ENCODE data around the gene PRRG4. TPM values are rescaled to one million over a fixed set of nuclear protein-coding genes. Genes with fewer than 3 reads are reported as not detected.

Gene PRRG4
- total RNA-seq, 4 donors from 2014 or later: 1.7 to 6.7 (median 2.5) TPM

DNA sequence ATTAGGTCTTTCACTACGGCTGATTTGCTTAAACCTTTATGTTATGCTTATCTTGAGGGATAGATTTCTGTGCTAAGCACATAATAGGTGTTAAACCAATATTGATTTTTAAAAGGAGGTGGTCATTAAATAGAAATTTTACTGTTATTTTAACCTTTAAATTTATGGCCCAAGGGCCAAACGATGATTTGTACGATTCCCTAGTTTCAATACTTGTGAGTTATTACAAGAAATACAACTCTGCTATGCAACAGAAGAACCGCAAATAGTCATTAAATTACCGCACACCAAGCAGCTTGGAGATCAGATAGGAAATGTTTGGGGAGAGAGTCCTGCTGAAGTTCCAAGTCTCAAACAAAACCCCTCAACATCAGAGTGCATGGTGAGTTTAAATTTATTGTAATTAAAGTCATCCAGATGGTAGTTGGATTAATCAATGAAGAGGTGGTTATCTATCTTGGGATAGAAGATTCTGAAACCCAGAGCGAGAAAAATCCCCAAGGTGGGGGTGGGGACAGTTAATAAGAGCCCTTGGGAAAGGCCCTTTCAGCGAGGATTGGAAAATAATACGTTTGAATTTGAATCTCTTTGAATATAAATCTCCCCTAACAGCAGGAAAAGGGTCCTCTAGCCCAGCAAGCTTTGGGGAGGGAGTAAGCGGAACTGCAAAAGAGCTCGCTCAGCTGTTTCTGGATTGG is 62.1 kb downstream of the PRRG4 start:
- no peaks in the 10 kb centered on the region for H3K27me3 ChIP-seq
- TF ChIP-seq POLR2AphosphoS5 (IDR thresholded peaks at IDR 0.05): no peak
- TF ChIP-seq EP300 (IDR thresholded peaks at IDR 0.05): no peak
- no peak for TF ChIP-seq POLR2A (IDR thresholded peaks at IDR 0.05)
- TF ChIP-seq CTCF (IDR thresholded peaks at IDR 0.05): no peak
- peak overlapping the region; percentile 68 to 97 for H3K4me3 ChIP-seq
- H3K27ac ChIP-seq: peak overlapping the region; percentile 44 to 99 (median 96)
- no peaks in the 10 kb centered on the region for H3K36me3 ChIP-seq
- WGBS, 2 donors (ENCODE audit: low coverage in 1 of 2): 6 to 8% methylated on average over 10 of the region's 10 CpGs
- ATAC-seq: peak; percentile 7
- H3K4me1 ChIP-seq: peaks cover 0 to 31% (median 0%) of the 10 kb centered on the region in 3 donors
- H3K9me3 ChIP-seq: no peaks in the 10 kb centered on the region

GRCh38 chr11:32892355-32893092 is 62.8 kb downstream of the PRRG4 start, which contains the start of gene QSER1:
QSER1 (plus strand) TSS chr11:32892811; CDS start chr11:32893126, 315 bp downstream.
- ATAC-seq: peak; percentile 89
- WGBS, 2 donors (ENCODE audit: low coverage in 1 of 2): 0% methylated on average over 3 of the region's 91 CpGs; no CpG with 5 or more reads in 1 of the 2 donors
- TF ChIP-seq EP300 (IDR thresholded peaks at IDR 0.05) (no peak), POLR2AphosphoS5 (IDR thresholded peaks at IDR 0.05) (peak; percentile 45), POLR2A (IDR thresholded peaks at IDR 0.05) (peak; percentile 78), CTCF (IDR thresholded peaks at IDR 0.05) (no peak)
- Histone ChIP-seq H3K27ac (peak within 1 kb of the TSS; percentile 44 to 99 (median 96)), H3K27me3 (no peaks in the 10 kb centered on the region), H3K4me1 (peaks cover 0 to 31% (median 0%) of the 10 kb centered on the region in 3 donors), H3K4me3 (peak within 1 kb of the TSS; percentile 68 to 97), H3K36me3 (no peaks in the 10 kb centered on the region), H3K9me3 (no peaks in the 10 kb centered on the region)

DNA sequence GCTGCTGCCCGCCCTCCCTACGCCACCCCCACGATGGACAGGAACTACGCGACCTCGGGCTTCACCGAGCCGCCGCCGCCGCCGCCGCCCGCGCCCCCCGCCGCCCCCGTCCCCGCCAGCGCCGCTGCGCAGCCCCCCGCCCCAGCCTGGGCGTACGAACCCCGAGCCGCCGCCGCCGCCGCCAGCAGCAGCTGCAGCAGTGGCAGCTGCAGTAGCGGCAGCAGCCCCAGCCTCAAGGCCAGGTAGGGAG is 63.3 kb downstream of the PRRG4 start:
- no peak for ATAC-seq
- Histone ChIP-seq H3K4me1 (peaks cover 0 to 31% (median 0%) of the 10 kb centered on the region in 3 donors), H3K36me3 (no peaks in the 10 kb centered on the region), H3K4me3 (peak overlapping the region; percentile 68 to 97), H3K9me3 (no peaks in the 10 kb centered on the region), H3K27ac (peak overlapping the region; percentile 44 to 99 (median 96)), H3K27me3 (no peaks in the 10 kb centered on the region)
- TF ChIP-seq POLR2AphosphoS5 (IDR thresholded peaks at IDR 0.05) (no peak), EP300 (IDR thresholded peaks at IDR 0.05) (no peak), POLR2A (IDR thresholded peaks at IDR 0.05) (no peak), CTCF (IDR thresholded peaks at IDR 0.05) (no peak)
- WGBS, 2 donors (ENCODE audit: low coverage in 1 of 2): no CpG with 5 or more reads among the region's 32 CpGs

DNA sequence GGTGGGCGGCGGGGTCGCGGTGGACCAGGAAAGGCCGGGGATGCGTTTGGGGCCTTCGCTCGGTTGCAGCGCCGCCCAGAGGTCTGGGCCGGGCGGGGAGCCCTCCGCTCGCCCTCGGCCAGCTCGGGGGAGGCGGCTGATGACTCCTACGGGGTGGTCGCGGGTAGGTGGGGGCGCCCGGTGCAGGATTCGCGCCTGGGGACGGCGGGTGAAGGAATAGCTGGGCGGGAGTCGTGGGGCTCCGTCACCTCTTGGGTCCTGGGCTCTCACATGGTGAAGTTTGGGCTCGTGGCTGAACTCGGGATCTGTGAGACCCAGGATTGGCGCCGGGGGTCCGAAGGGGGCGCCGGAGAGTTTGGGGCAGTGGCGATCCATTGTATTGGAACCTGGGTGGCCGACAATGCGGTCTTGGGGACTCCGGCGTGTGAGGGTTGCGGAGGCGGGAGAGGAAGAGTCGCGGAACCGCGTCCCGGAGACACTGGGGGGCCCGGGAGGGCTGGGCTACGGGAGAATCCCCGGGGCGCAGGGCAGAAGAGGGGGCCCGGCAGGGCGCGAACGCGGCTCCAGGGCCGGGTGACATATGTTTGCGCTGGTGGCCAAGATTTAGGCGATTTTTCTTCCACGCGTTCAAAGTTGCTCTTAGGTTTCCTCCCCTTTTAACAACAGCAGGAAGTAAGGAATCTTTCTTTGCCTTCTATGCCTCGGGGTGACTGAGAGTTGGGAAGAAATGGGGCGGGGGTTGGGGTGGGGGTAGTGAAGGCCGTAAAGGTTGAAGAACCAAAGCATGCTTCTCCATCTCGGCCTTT is 63.8 kb downstream of the PRRG4 start:
- H3K4me1 ChIP-seq: peaks cover 0 to 31% (median 0%) of the 10 kb centered on the region in 3 donors
- TF ChIP-seq POLR2A (IDR thresholded peaks at IDR 0.05) (no peak), CTCF (IDR thresholded peaks at IDR 0.05) (peak in 2 of 4 experiments; percentile 36 to 73), EP300 (IDR thresholded peaks at IDR 0.05) (no peak), POLR2AphosphoS5 (IDR thresholded peaks at IDR 0.05) (no peak)
- peak overlapping the region; percentile 37 to 99 (median 96) for H3K27ac ChIP-seq
- H3K36me3 ChIP-seq: no peaks in the 10 kb centered on the region
- ATAC-seq: peak; percentile 58
- 0 to 1% methylated on average over 9 to 15 of the region's 66 CpGs for WGBS, 2 donors (ENCODE audit: low coverage in 1 of 2)
- H3K27me3 ChIP-seq: no peaks in the 10 kb centered on the region
- H3K4me3 ChIP-seq: peak overlapping the region; percentile 68 to 97
- H3K9me3 ChIP-seq: no peaks in the 10 kb centered on the region

Measured in gastroesophageal sphincter (tissue), 4 donors.